Testis (tissue), 3 donors: ENCODE results near the gene KCNN2. TPM values are rescaled to one million over a fixed set of nuclear protein-coding genes. Genes with fewer than 3 reads are reported as not detected.

Experiments used
- DNase-seq: peaks from one replicate; pipeline ENCODE4 v3.0.0-alpha.2; 2019
- H3K27ac ChIP-seq, 2 donors: fragments of 200-600 bp; sonication (generic); one replicate each; pipeline ENCODE4 v1.5.1; 2019
- H3K27me3 ChIP-seq: fragments of 200-600 bp; sonication (generic); one replicate; pipeline ENCODE4 v1.5.1; 2019
- H3K36me3 ChIP-seq: fragments of 200-600 bp; sonication (generic); one replicate; pipeline ENCODE4 v1.5.1; 2017; ENCODE audit warnings: low read depth; ENCODE audit errors: missing control alignments
- H3K4me1 ChIP-seq: fragments of 200-600 bp; sonication (generic); one replicate; pipeline ENCODE4 v1.5.1; 2019
- H3K4me3 ChIP-seq, 2 donors: fragments of 200-600 bp; sonication (generic); one replicate each; pipeline ENCODE4 v1.5.1; 2017 to 2019
- H3K9me3 ChIP-seq: fragments of 200-600 bp; sonication (generic); one replicate; pipeline ENCODE4 v1.5.1; 2017
- CTCF ChIP-seq, 3 experiments: fragments of 450-650 bp in 2 of 3; fragments of 200-600 bp in 1 of 3; sonication (generic) in 1 of 3; IDR thresholded peaks; one replicate each; pipeline ENCODE4 v1.5.1; 2016 to 2019; ENCODE audit warnings: antibody characterized with exemption in 3 of 3, mild to moderate bottlenecking in 2 of 3, moderate library complexity in 1 of 3
- POLR2A ChIP-seq: fragments of 450-650 bp; IDR thresholded peaks from one replicate; pipeline ENCODE4 v1.6.1; 2017; ENCODE audit warnings: antibody characterized with exemption, mild to moderate bottlenecking, moderate library complexity
- WGBS, 2 donors: methylation state at CpG; one replicate each; pipeline ENCODE4 v1.1.5; 2018; 5-methylcytosine and 5-hydroxymethylcytosine counted together
- intact Hi-C: fragments of 100-400 bp; cut with DNase I; formaldehyde crosslinking; loops from one replicate; pipeline ENCODE4 v1.15.1; 2023; ENCODE audit warnings: low total_unique reads
- polyA plus RNA-seq: library from polyadenylated mRNA; stranded (reverse); fragments of 350-450 nt; fragmentation: Illumina TruSeq; extraction: RNeasy Lipid Tissue Mini Kit (QIAGEN cat#74804); gene quantifications from one replicate; pipeline ENCODE4 v1.2.3, GENCODE V29; 2014; ENCODE audit warnings: low read depth, low replicate concordance; ENCODE audit not compliant: insufficient read depth
- total RNA-seq, 2 donors: library from RNA; depleted of rRNA; stranded (reverse); fragments of >200 nt; gene quantifications; one replicate each; pipeline ENCODE4 v1.2.3, GENCODE V29; 2016

The KCNN2 gene
- total and polyA plus RNA-seq, 3 donors from 2014 or later = 2.7 to 9.7 (median 7.3) TPM

- intact Hi-C loops = no loop called here
- TF ChIP-seq CTCF (IDR thresholded peaks at IDR 0.05) = no peak
- Histone ChIP-seq H3K27me3 (no peaks in the 10 kb centered on the region), H3K27ac (no peak overlapping the region), H3K4me3 (no peak overlapping the region), H3K4me1 (peaks cover 3% of the 10 kb centered on the region), H3K9me3 (no peaks in the 10 kb centered on the region), H3K36me3 (no peaks in the 10 kb centered on the region)
- DNase-seq = no peak
- 52 to 67% methylated on average over 2 of the region's 2 CpGs for WGBS, 2 donors
Measured at GRCh38 chr5:114367029-114367428, 5.2 kb downstream of the KCNN2 start.

GRCh38 chr5:114369680-114370417 lies 8.0 kb downstream of the KCNN2 start:
- Histone ChIP-seq H3K27me3 (no peaks in the 10 kb centered on the region), H3K4me1 (no peaks in the 10 kb centered on the region), H3K4me3 (no peak overlapping the region), H3K36me3 (no peaks in the 10 kb centered on the region), H3K9me3 (no peaks in the 10 kb centered on the region), H3K27ac (no peak overlapping the region)
- intact Hi-C loops = no loop called here
- WGBS, 2 donors = 80 to 81% methylated on average over 7 of the region's 7 CpGs
- TF ChIP-seq POLR2A (no peak), CTCF (IDR thresholded peaks at IDR 0.05) (no peak)
- DNase-seq = no peak

GRCh38 chr5:114377050-114377844 lies 15.4 kb downstream of the KCNN2 start:
- Histone ChIP-seq H3K27ac (no peak overlapping the region), H3K9me3 (no peaks in the 10 kb centered on the region), H3K27me3 (no peaks in the 10 kb centered on the region), H3K4me3 (no peak overlapping the region), H3K36me3 (no peaks in the 10 kb centered on the region), H3K4me1 (no peaks in the 10 kb centered on the region)
- DNase-seq = no peak
- WGBS, 2 donors = 66 to 77% methylated on average over 7 of the region's 7 CpGs
- TF ChIP-seq CTCF (IDR thresholded peaks at IDR 0.05) (no peak), POLR2A (no peak)
- intact Hi-C loops = no loop called here

GRCh38 chr5:114377946-114378345 lies 16.1 kb downstream of the KCNN2 start:
- no peaks in the 10 kb centered on the region for H3K36me3 ChIP-seq
- H3K4me1 ChIP-seq = no peaks in the 10 kb centered on the region
- H3K4me3 ChIP-seq = no peak overlapping the region
- TF ChIP-seq POLR2A (no peak), CTCF (IDR thresholded peaks at IDR 0.05) (no peak)
- no peaks in the 10 kb centered on the region for H3K9me3 ChIP-seq
- WGBS, 2 donors = 90 to 94% methylated on average over 6 of the region's 6 CpGs
- H3K27me3 ChIP-seq = no peaks in the 10 kb centered on the region
- H3K27ac ChIP-seq = no peak overlapping the region
- no peak for DNase-seq
- intact Hi-C loops = no loop called here
